Neutrophil (primary cell): ENCODE results near the gene OPTC.

Experiments used
- H3K27ac ChIP-seq: fragments of 200-600 bp; sonication (generic); 2 replicates; pipeline ENCODE4 v1.5.1; 2016; ENCODE audit warnings: mild to moderate bottlenecking, moderate library complexity
- H3K27me3 ChIP-seq: fragments of 200-600 bp; sonication (generic); 2 replicates; pipeline ENCODE4 v1.6.0; 2016; ENCODE audit warnings: mild to moderate bottlenecking
- H3K36me3 ChIP-seq: fragments of 200-600 bp; sonication (generic); 2 replicates; pipeline ENCODE4 v1.5.1; 2017
- H3K4me1 ChIP-seq, 2 experiments: fragments of 200-600 bp in 1 of 2; sonication (generic) in 1 of 2; 1 replicate in 1 of 2; 2 replicates in 1 of 2; pipeline versions ENCODE4 v1.5.1 to v1.6.1; 2013 to 2016; ENCODE audit warnings: low read depth in 1 of 2, low read length in 1 of 2, mild to moderate bottlenecking in 1 of 2, moderate library complexity in 1 of 2; ENCODE audit not compliant: control insufficient read depth in 1 of 2, insufficient read depth in 1 of 2
- H3K4me3 ChIP-seq, 2 experiments: fragments of 200-600 bp in 1 of 2; sonication (generic) in 1 of 2; 1 replicate in 1 of 2; 2 replicates in 1 of 2; pipeline ENCODE4 v1.5.1; 2013 to 2016; ENCODE audit warnings: low read depth in 1 of 2, low read length in 1 of 2, mild to moderate bottlenecking in 1 of 2, moderate library complexity in 1 of 2
- H3K9me3 ChIP-seq: fragments of 200-600 bp; sonication (generic); 2 replicates; pipeline ENCODE4 v1.5.1; 2016
- CTCF ChIP-seq: fragments of 200-600 bp; sonication (generic); IDR thresholded peaks from 2 replicates; pipeline ENCODE4 v1.5.1; 2016; ENCODE audit warnings: antibody characterized with exemption

OPTC gene

GRCh38 chr1:203473281-203473680 is 20.7 kb upstream of the OPTC start:
- Histone ChIP-seq H3K9me3 (no peaks in the 10 kb centered on the region), H3K27ac (no peak overlapping the region), H3K27me3 (peaks cover 45% of the 10 kb centered on the region), H3K36me3 (no peaks in the 10 kb centered on the region), H3K4me3 (no peak overlapping the region), H3K4me1 (no peaks in the 10 kb centered on the region)
- TF ChIP-seq CTCF: no peak

- Histone ChIP-seq H3K27ac (no peak overlapping the region), H3K9me3 (no peaks in the 10 kb centered on the region), H3K4me1 (no peaks in the 10 kb centered on the region)
Observed at GRCh38 chr1:203473781-203474305, 20.1 kb upstream of the OPTC start.

GRCh38 chr1:203475012-203475981 is 18.7 kb upstream of the OPTC start, which contains the start of gene PRELP:
TSS of gene PRELP (plus strand) at chr1:203475806. CDS start at chr1:203483185, 7,379 bp downstream.
- no peak for TF ChIP-seq CTCF
- no peak within 1 kb of the TSS for H3K4me3 ChIP-seq
- no peaks in the 10 kb centered on the region for H3K36me3 ChIP-seq
- H3K27ac ChIP-seq: no peak within 1 kb of the TSS
- H3K9me3 ChIP-seq: no peaks in the 10 kb centered on the region
- peaks cover 40% of the 10 kb centered on the region for H3K27me3 ChIP-seq
- H3K4me1 ChIP-seq: no peaks in the 10 kb centered on the region

More at GRCh38 chr1:203473781-203474305, 20.1 kb upstream of the OPTC start:
- TF ChIP-seq CTCF: no peak
- Histone ChIP-seq H3K36me3 (no peaks in the 10 kb centered on the region), H3K27me3 (peaks cover 45% of the 10 kb centered on the region), H3K4me3 (no peak overlapping the region)

GRCh38 chr1:203476216-203476814 is 17.6 kb upstream of the OPTC start:
- Histone ChIP-seq H3K4me3 (no peak overlapping the region), H3K4me1 (no peaks in the 10 kb centered on the region), H3K27me3 (peaks cover 36% of the 10 kb centered on the region), H3K36me3 (no peaks in the 10 kb centered on the region), H3K27ac (no peak overlapping the region), H3K9me3 (no peaks in the 10 kb centered on the region)
- TF ChIP-seq CTCF: no peak

GRCh38 chr1:203477748-203478147 is 16.2 kb upstream of the OPTC start:
- H3K4me3 ChIP-seq: no peak overlapping the region
- H3K9me3 ChIP-seq: no peaks in the 10 kb centered on the region
- H3K27ac ChIP-seq: no peak overlapping the region
- TF ChIP-seq CTCF: no peak
- no peaks in the 10 kb centered on the region for H3K4me1 ChIP-seq
- no peaks in the 10 kb centered on the region for H3K36me3 ChIP-seq
- peaks cover 22% of the 10 kb centered on the region for H3K27me3 ChIP-seq
